H1 (cell line): ENCODE data around the gene MTARC2. TPM values are rescaled to one million over a fixed set of nuclear protein-coding genes. Genes with fewer than 3 reads are reported as not detected.

Experiments
- CTCF ChIA-PET: fragments of 300-600 bp; sonication (Branson Sonifier 250); formaldehyde crosslinking; loops from one replicate; lab custom pipeline; 2021; ENCODE audit not compliant: partially characterized antibody; lab: Charles Lee
- POLR2A ChIA-PET: fragments of 300-600 bp; sonication (Branson Sonifier 250); formaldehyde crosslinking; loops from one replicate; lab custom pipeline; 2021; ENCODE audit warnings: inconsistent platforms; ENCODE audit not compliant: partially characterized antibody; lab: Charles Lee
- DNase-seq, 2 experiments: peaks; one replicate each; pipeline versions ENCODE4 v3.0.0 to v3.0.0-alpha.2; 2010 to 2022; ENCODE audit warnings: low spot score in 2 of 2, low read depth in 1 of 2, mixed read lengths in 1 of 2
- FAIRE-seq: peaks from 2 replicates; lab custom pipeline; 2011; peaks lifted over from hg19 to GRCh38; lab: Jason Lieb, UNC
- H2AFZ ChIP-seq: 2 replicates; pipeline ENCODE4 v1.8.1; 2012; ENCODE audit warnings: low read length, inconsistent platforms
- H2AK5ac ChIP-seq: 2 replicates; pipeline ENCODE4 v1.6.1; 2013; ENCODE audit warnings: low read depth, low read length
- H2BK120ac ChIP-seq: replicated peaks from 2 replicates; pipeline ENCODE3; 2013; ENCODE audit warnings: low read depth, low read length, inconsistent platforms
- H2BK12ac ChIP-seq: 2 replicates; pipeline ENCODE4 v1.6.1; 2013; ENCODE audit warnings: low read depth, low read length
- H2BK15ac ChIP-seq: 2 replicates; pipeline ENCODE4 v1.6.1; 2013; ENCODE audit warnings: low read length
- H2BK20ac ChIP-seq: 2 replicates; pipeline ENCODE4 v1.6.1; 2013; ENCODE audit warnings: low read length
- H2BK5ac ChIP-seq: 2 replicates; pipeline ENCODE4 v1.6.1; 2013; ENCODE audit warnings: low read depth, low read length
- H3K14ac ChIP-seq: 2 replicates; pipeline ENCODE4 v1.6.1; 2013; ENCODE audit warnings: inconsistent platforms; ENCODE audit not compliant: insufficient read length
- H3K18ac ChIP-seq: 2 replicates; pipeline ENCODE4 v1.6.1; 2013; ENCODE audit warnings: low read length; ENCODE audit errors: extremely low read depth
- H3K23ac ChIP-seq: 2 replicates; pipeline ENCODE4 v1.6.1; 2013; ENCODE audit warnings: inconsistent platforms; ENCODE audit not compliant: insufficient read length
- H3K23me2 ChIP-seq: 2 replicates; pipeline ENCODE4 v1.6.1; 2013; ENCODE audit warnings: low read depth, low read length
- H3K27ac ChIP-seq: 2 replicates; pipeline ENCODE4 v1.6.1; 2011; ENCODE audit warnings: low read depth, low read length, inconsistent platforms
- H3K27me3 ChIP-seq, 4 experiments: replicated peaks in 1 of 4; 1 replicate in 1 of 4; 2 replicates in 3 of 4; pipeline versions ENCODE4 v1.6.1 to v1.8.1; 2011 to 2013; ENCODE audit warnings: low read length in 3 of 4, mild to moderate bottlenecking in 3 of 4, inconsistent platforms in 2 of 4, mixed read lengths in 2 of 4, moderate library complexity in 1 of 4; ENCODE audit not compliant: control insufficient read depth in 3 of 4, insufficient read depth in 3 of 4; ENCODE audit errors: extremely low read depth in 1 of 4
- H3K36me3 ChIP-seq, 4 experiments: 2 replicates each; pipeline versions ENCODE4 v1.6.1 to v1.8.1; 2011 to 2013; ENCODE audit warnings: mild to moderate bottlenecking in 4 of 4, low read length in 3 of 4, moderate library complexity in 2 of 4, control low read depth in 1 of 4, inconsistent platforms in 1 of 4; ENCODE audit not compliant: insufficient read depth in 4 of 4, control insufficient read depth in 2 of 4
- H3K4ac ChIP-seq: replicated peaks from 2 replicates; pipeline ENCODE3; 2013; ENCODE audit warnings: low read length, low read depth, mixed read lengths, inconsistent platforms; ENCODE audit not compliant: insufficient read length
- H3K4me1 ChIP-seq, 4 experiments: replicated peaks in 1 of 4; 1 replicate in 1 of 4; 2 replicates in 3 of 4; pipeline versions ENCODE4 v1.6.1 to v1.8.1; 2011 to 2013; ENCODE audit warnings: low read length in 3 of 4, inconsistent platforms in 2 of 4, mixed read lengths in 1 of 4; ENCODE audit not compliant: insufficient read depth in 4 of 4, control insufficient read depth in 3 of 4
- H3K4me2 ChIP-seq, 2 experiments: 2 replicates each; pipeline versions ENCODE4 v1.6.1 to v1.8.1; 2011 to 2013; ENCODE audit warnings: low read depth in 2 of 2, low read length in 2 of 2, control low read depth in 1 of 2, inconsistent platforms in 1 of 2, mild to moderate bottlenecking in 1 of 2; ENCODE audit not compliant: insufficient read depth in 1 of 2
- H3K4me3 ChIP-seq, 4 experiments: fragments of 200-600, 300-600 bp in 1 of 4; sonication (generic), shearing (Covaris generic), sonication (Bioruptor Twin) in 1 of 4; 2 replicates each; pipeline versions ENCODE4 v1.5.1 to v1.8.1; 2011 to 2016; ENCODE audit warnings: low read length in 4 of 4, low read depth in 3 of 4, control low read depth in 2 of 4, inconsistent platforms in 2 of 4, mild to moderate bottlenecking in 2 of 4, mixed read lengths in 1 of 4, moderate library complexity in 1 of 4; ENCODE audit not compliant: insufficient read depth in 2 of 4; ENCODE audit errors: extremely low read depth in 1 of 4
- H3K56ac ChIP-seq: replicated peaks from 2 replicates; pipeline ENCODE3; 2013; ENCODE audit warnings: low read depth, mild to moderate bottlenecking, mixed read lengths, low read length, inconsistent platforms; ENCODE audit not compliant: insufficient read length
- H3K79me1 ChIP-seq: 2 replicates; pipeline ENCODE4 v1.6.1; 2013; ENCODE audit warnings: low read depth, low read length, control low read depth
- H3K79me2 ChIP-seq, 2 experiments: 2 replicates each; pipeline versions ENCODE4 v1.6.1 to v1.8.1; 2012 to 2013; ENCODE audit warnings: low read length in 2 of 2, mild to moderate bottlenecking in 2 of 2, inconsistent platforms in 1 of 2; ENCODE audit not compliant: insufficient read depth in 2 of 2, control insufficient read depth in 1 of 2
- H3K9ac ChIP-seq, 4 experiments: replicated peaks in 1 of 4; 1 replicate in 1 of 4; 2 replicates in 3 of 4; pipeline versions ENCODE4 v1.6.1 to v1.8.1; 2011 to 2013; ENCODE audit warnings: low read depth in 3 of 4, low read length in 3 of 4, control low read depth in 2 of 4, mild to moderate bottlenecking in 2 of 4, moderate library complexity in 2 of 4, inconsistent platforms in 1 of 4; ENCODE audit errors: extremely low read depth in 1 of 4
- H3K9me3 ChIP-seq, 2 experiments: 2 replicates each; pipeline versions ENCODE4 v1.6.1 to v1.8.1; 2012 to 2013; ENCODE audit warnings: mild to moderate bottlenecking in 2 of 2, moderate library complexity in 2 of 2, control low read depth in 1 of 2, inconsistent platforms in 1 of 2, low read depth in 1 of 2, low read length in 1 of 2, mixed read lengths in 1 of 2; ENCODE audit not compliant: insufficient read depth in 2 of 2
- H4K20me1 ChIP-seq, 2 experiments: replicated peaks in 1 of 2; 2 replicates each; pipeline versions ENCODE3 to v1.8.1; 2011 to 2013; ENCODE audit warnings: inconsistent platforms in 2 of 2, low read length in 2 of 2, mild to moderate bottlenecking in 1 of 2; ENCODE audit not compliant: insufficient read depth in 2 of 2, control insufficient read depth in 1 of 2
- H4K5ac ChIP-seq: 2 replicates; pipeline ENCODE4 v1.6.1; 2013; ENCODE audit warnings: low read length, low read depth, mixed read lengths, inconsistent platforms; ENCODE audit not compliant: insufficient read length
- H4K8ac ChIP-seq: 2 replicates; pipeline ENCODE4 v1.8.0; 2013; ENCODE audit warnings: mild to moderate bottlenecking, moderate library complexity, low read length, inconsistent platforms; ENCODE audit not compliant: insufficient read depth; ENCODE audit errors: extremely low read depth
- H4K91ac ChIP-seq: replicated peaks from 2 replicates; pipeline ENCODE3; 2013; ENCODE audit warnings: low read length, mixed read lengths, inconsistent platforms; ENCODE audit not compliant: insufficient read length
- CBX5 ChIP-seq: fragments of 300-800, 300-1000 bp; sonication (generic); IDR thresholded peaks from 2 replicates; pipeline ENCODE4 v1.7.1; 2016; ENCODE audit warnings: antibody characterized with exemption, low read length, low read depth
- CEBPB ChIP-seq: IDR thresholded peaks from 2 replicates; pipeline ENCODE4 v1.6.1; 2012; ENCODE audit warnings: low read depth, low read length
- CHD2 ChIP-seq: IDR thresholded peaks from 2 replicates; pipeline ENCODE4 v1.6.1; 2012; ENCODE audit warnings: low read length, improper control_type of control experiment
- CTBP2 ChIP-seq: IDR thresholded peaks from 2 replicates; pipeline ENCODE4 v1.7.0; 2011; ENCODE audit warnings: borderline replicate concordance, mild to moderate bottlenecking, moderate library complexity, mixed read lengths, low read length; ENCODE audit not compliant: insufficient read depth, insufficient read length
- EZH2 ChIP-seq: fragments of 200-600 bp; sonication (generic); IDR thresholded peaks from 2 replicates; pipeline ENCODE4 v1.7.1; 2012; ENCODE audit warnings: low read depth, mild to moderate bottlenecking, moderate library complexity, low read length, inconsistent platforms; ENCODE audit not compliant: severe bottlenecking
- HDAC6 ChIP-seq: IDR thresholded peaks from one replicate; pipeline ENCODE4 v1.7.1; 2012; ENCODE audit warnings: low read depth, mild to moderate bottlenecking, inconsistent platforms, low read length, moderate library complexity
- KDM1A ChIP-seq: fragments of 200-600, 300-600 bp; sonication (generic); IDR thresholded peaks from 2 replicates; pipeline ENCODE4 v1.7.1; 2016; ENCODE audit warnings: mild to moderate bottlenecking, low read length, borderline replicate concordance
- RNF2 ChIP-seq: fragments of 200-900, 300-1000 bp; sonication (generic); IDR thresholded peaks from 2 replicates; pipeline ENCODE4 v1.7.1; 2016; ENCODE audit warnings: borderline replicate concordance, low read depth, mild to moderate bottlenecking, antibody characterized with exemption, low read length; ENCODE audit not compliant: poor library complexity, severe bottlenecking; ENCODE audit errors: missing control alignments
- SUZ12 ChIP-seq: fragments of 200-600 bp; sonication (generic); IDR thresholded peaks from 2 replicates; pipeline ENCODE4 v1.6.1; 2012; ENCODE audit warnings: mild to moderate bottlenecking, inconsistent platforms, low read length, moderate library complexity, mixed read lengths
- WGBS, 2 experiments: shearing (Covaris generic) in 1 of 2; methylation state at CpG; one replicate each; pipeline versions ENCODE4 v1.1.6 to v1.1.7; 2013 to 2015; ENCODE audit warnings: low lambda C conversion rate in 2 of 2, mixed read lengths in 2 of 2, inconsistent platforms in 1 of 2, low coverage in 1 of 2, missing lambda C conversion rate in 1 of 2; ENCODE audit not compliant: insufficient replicate concordance in 2 of 2, insufficient coverage in 1 of 2, insufficient read length in 1 of 2; ENCODE audit errors: extremely low coverage in 1 of 2, missing lambda C conversion rate in 1 of 2; 5-methylcytosine and 5-hydroxymethylcytosine counted together
- polyA plus RNA-seq, 7 experiments: library from polyadenylated mRNA; depleted of rRNA in 3 of 7; stranded (reverse) in 5 of 7; unstranded in 2 of 7; fragments of >200 nt in 5 of 7; fragments of 200-250 nt in 2 of 7; gene quantifications; 1 replicate in 5 of 7; 2 replicates in 1 of 7; 4 replicates in 1 of 7; pipeline versions ENCODE4 v1.2.1 to v1.2.3, GENCODE V29; 2011 to 2013; ENCODE audit warnings: missing spikeins in 2 of 7, mixed read lengths in 2 of 7
- total RNA-seq: library from RNA; stranded (reverse); fragmentation: NEBNext Ultra II Directional; extraction: Animal tissue kit (Norgen Biotek cat#: 25700); gene quantifications from 2 replicates; pipeline ENCODE4 v1.2.1, GENCODE V29; 2021

MTARC2 gene
- total and polyA plus RNA-seq, 2 of the 8 experiments (the other 6 are each of a cell fraction or from before 2014, with no cell fraction given): 7.2 to 7.9 TPM

GRCh38 chr1:220741825-220742224 is 6.3 kb upstream of the MTARC2 start:
- Histone ChIP-seq H3K14ac (no peak overlapping the region), H4K20me1 (no peaks in the 10 kb centered on the region), H3K18ac (no peak overlapping the region), H4K5ac (no peak overlapping the region), H2BK15ac (no peak overlapping the region), H2BK20ac (no peak overlapping the region), H2BK120ac (no peak overlapping the region), H3K79me2 (no peaks in the 10 kb centered on the region), H2AK5ac (no peak overlapping the region), H3K36me3 (no peaks in the 10 kb centered on the region), H3K9ac (no peak overlapping the region), H2BK12ac (no peak overlapping the region), H3K4ac (no peak overlapping the region), H3K23ac (no peak overlapping the region), H3K27me3 (peaks cover 0 to 15% (median 4%) of the 10 kb centered on the region in 4 experiments; a peak in 5 of 7 replicates), H4K91ac (no peak overlapping the region), H3K4me1 (peaks cover 0 to under 1% (median 0%) of the 10 kb centered on the region in 4 experiments; a peak in 1 of 7 replicates), H3K4me2 (no peak overlapping the region), H4K8ac (no peak overlapping the region), H3K27ac (no peak overlapping the region), H3K56ac (no peak overlapping the region), H2AFZ (no peak overlapping the region), H3K79me1 (no peaks in the 10 kb centered on the region), H3K4me3 (no peak overlapping the region), H2BK5ac (no peak overlapping the region), H3K23me2 (no peaks in the 10 kb centered on the region; the same call in 1 of the 2 replicates), H3K9me3 (no peaks in the 10 kb centered on the region)
- CTCF ChIA-PET: interaction anchor here (1.1 to 2.5 kb wide), 6 partner anchors 8 to 62 kb away, joined by 3 to 9 read pairs (median 5); no protein-coding TSS in a partner anchor
- DNase-seq (no peak), FAIRE-seq (no peak)
- WGBS, 2 experiments: 82% methylated on average over 1 of the region's 1 CpG; no CpG with 5 or more reads in 1 of the 2 experiments
- POLR2A ChIA-PET: interaction anchor here (0.7 to 1.3 kb wide), 3 partner anchors 9 to 45 kb away, joined by 3 to 4 read pairs (median 4); partner anchors contain the start of gene MTARC1
- TF ChIP-seq SUZ12 (no peak), KDM1A (no peak), CEBPB (no peak), CHD2 (no peak), HDAC6 (no peak), EZH2 (no peak), RNF2 (no peak), CBX5 (no peak), CTBP2 (no peak)
